Stomach (tissue), 9 donors: ENCODE results near the gene PCDHGC3. TPM values are rescaled to one million over a fixed set of nuclear protein-coding genes. Genes with fewer than 3 reads are reported as not detected.

Experiments
- DNase-seq, 2 donors: peaks; one replicate each; pipeline versions ENCODE4 v3.0.0 to v3.0.0-alpha.2; 2013 to 2019
- H3K27ac ChIP-seq, 5 donors: fragments of 200-600 bp in 4 of 5; sonication (generic) in 4 of 5; one replicate each; pipeline ENCODE4 v1.5.1; 2013 to 2019; ENCODE audit warnings: mild to moderate bottlenecking in 1 of 5, moderate library complexity in 1 of 5
- H3K27me3 ChIP-seq, 3 donors: fragments of 200-600 bp; sonication (generic); one replicate each; pipeline ENCODE4 v1.5.1; 2017 to 2019; ENCODE audit warnings: mixed run types in 1 of 3
- H3K36me3 ChIP-seq, 4 donors: fragments of 200-600 bp; sonication (generic); 1 replicate in 3 of 4; 2 replicates in 1 of 4; pipeline ENCODE4 v1.5.1; 2016 to 2019
- H3K4me1 ChIP-seq, 4 donors: fragments of 200-600 bp; sonication (generic); one replicate each; pipeline ENCODE4 v1.5.1; 2016 to 2019
- H3K4me3 ChIP-seq, 4 donors: fragments of 200-600 bp; sonication (generic) in 3 of 4; one replicate each; pipeline ENCODE4 v1.5.1; 2016 to 2019; ENCODE audit warnings: mild to moderate bottlenecking in 1 of 4
- H3K9me3 ChIP-seq, 4 donors: fragments of 200-600 bp; sonication (generic); one replicate each; pipeline ENCODE4 v1.5.1; 2016 to 2019
- CTCF ChIP-seq, 7 experiments: fragments of 450-650 bp in 4 of 7; fragments of 200-600 bp in 3 of 7; sonication (generic) in 3 of 7; IDR thresholded peaks; one replicate each; pipeline ENCODE4 v1.5.1; 2016 to 2019; ENCODE audit warnings: antibody characterized with exemption in 7 of 7, control low read depth in 2 of 7, mild to moderate bottlenecking in 1 of 7
- EP300 ChIP-seq: sonication (generic); formaldehyde crosslinking; IDR thresholded peaks from one replicate; pipeline ENCODE4 v1.6.1; 2017; ENCODE audit warnings: antibody characterized with exemption
- POLR2A ChIP-seq, 4 donors: fragments of 450-650 bp; IDR thresholded peaks; one replicate each; pipeline ENCODE4 v1.6.1; 2016; ENCODE audit warnings: antibody characterized with exemption in 4 of 4, control low read depth in 2 of 4, mild to moderate bottlenecking in 1 of 4, moderate library complexity in 1 of 4
- POLR2AphosphoS5 ChIP-seq, 3 donors: sonication (generic); formaldehyde crosslinking; IDR thresholded peaks; one replicate each; pipeline ENCODE4 v1.6.1; 2016; ENCODE audit warnings: antibody characterized with exemption in 3 of 3
- WGBS, 5 donors: extraction: QIAGEN DNeasy Blood & Tissue Kit in 3 of 5; methylation state at CpG; one replicate each; pipeline versions ENCODE4 v1.1.5 to v1.1.7; 2013 to 2018; 5-methylcytosine and 5-hydroxymethylcytosine counted together
- intact Hi-C: fragments of 100-400 bp; cut with DNase I; formaldehyde crosslinking; loops from one replicate; pipeline ENCODE4 v1.15.1; 2023; ENCODE audit warnings: low total_unique reads
- polyA plus RNA-seq, 3 donors: library from polyadenylated mRNA; stranded (reverse); fragments of 200-250 nt; gene quantifications; one replicate each; pipeline ENCODE4 v1.2.3, GENCODE V29; 2013
- total RNA-seq, 5 donors: library from RNA; depleted of rRNA; stranded (reverse); fragments of >200 nt; gene quantifications; one replicate each; pipeline versions ENCODE4 v1.1.0 to v1.2.3, GENCODE V29; 2014 to 2016
- donor health status: healthy with polysubstance abuse.
- donor health status: Bipolar disorder and iron deficiency.
- donor health status: healthy.

The PCDHGC3 gene
- total and polyA plus RNA-seq, 8 donors, result 7.6 to 35.8 (median 20.0) TPM

DNA sequence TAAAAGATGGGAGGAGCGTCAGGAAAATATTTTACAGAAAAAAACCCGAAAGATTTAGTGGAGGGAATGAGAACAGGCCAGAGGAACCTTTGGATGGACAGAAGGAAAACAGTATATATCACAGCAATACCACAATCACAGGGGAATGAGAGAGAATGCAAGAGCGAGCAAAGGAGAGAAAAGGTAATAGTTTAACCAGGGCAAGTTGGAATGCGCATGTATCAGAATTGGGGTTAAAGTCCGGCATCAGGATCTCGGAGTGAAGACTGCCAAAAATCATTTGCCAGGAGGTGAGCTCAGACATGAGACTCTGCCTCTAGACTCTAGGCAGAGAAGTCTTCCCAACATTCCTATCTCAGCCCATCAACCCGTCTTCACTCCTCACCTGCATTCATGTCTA is 49.9 kb downstream of the PCDHGC3 start:
- TF ChIP-seq POLR2A (IDR thresholded peaks at IDR 0.05) (no peak), POLR2AphosphoS5 (IDR thresholded peaks at IDR 0.05) (no peak), EP300 (no peak), CTCF (IDR thresholded peaks at IDR 0.05) (no peak)
- Histone ChIP-seq H3K27ac (peak overlapping the region in 4 of 5 donors; percentile 61 to 76 (median 72)), H3K36me3 (peaks cover 22 to 85% (median 79%) of the 10 kb centered on the region in 4 donors), H3K4me1 (peaks cover 14 to 71% (median 39%) of the 10 kb centered on the region in 4 donors), H3K27me3 (no peaks in the 10 kb centered on the region), H3K9me3 (no peaks in the 10 kb centered on the region), H3K4me3 (no peak overlapping the region)
- 56 to 65% (median 62%) methylated on average over 7 of the region's 7 CpGs for WGBS, 5 donors
- no peak for DNase-seq
- intact Hi-C loops, result loop anchor here (10.0 kb wide), 2 partner anchors 51 to 111 kb away; partner anchors contain the start of genes PCDHGA10, PCDHGB7 and PCDHGC3

GRCh38 chr5:141527426-141527825 is 51.7 kb downstream of the PCDHGC3 start:
- intact Hi-C loops, result loop anchor here (10.0 kb wide), 2 partner anchors 53 to 113 kb away; partner anchors contain the start of genes PCDHGA10, PCDHGB7 and PCDHGC3
- Histone ChIP-seq H3K36me3 (peaks cover 22 to 90% (median 82%) of the 10 kb centered on the region in 4 donors), H3K27ac (peak overlapping the region in 4 of 5 donors; percentile 21 to 74 (median 65)), H3K9me3 (no peaks in the 10 kb centered on the region), H3K4me1 (peaks cover 5 to 53% (median 25%) of the 10 kb centered on the region in 4 donors), H3K4me3 (no peak overlapping the region), H3K27me3 (no peaks in the 10 kb centered on the region)
- WGBS, 5 donors, result 58 to 85% (median 65%) methylated on average over 1 of the region's 1 CpG
- DNase-seq, result no peak
- TF ChIP-seq EP300 (no peak), CTCF (IDR thresholded peaks at IDR 0.05) (no peak), POLR2A (IDR thresholded peaks at IDR 0.05) (no peak), POLR2AphosphoS5 (IDR thresholded peaks at IDR 0.05) (no peak)

Other genes starting within 250 kb of the PCDHGC3 start
- 1 to 10 TPM in 2 of 5 donors, under 1 TPM in 1, not detected in 2; 0.58 to 6.6 (median 2.2) TPM for gene PCDHB15, start 230.6 kb upstream of the PCDHGC3 start, total RNA-seq
- gene PCDHB15, start 230.6 kb upstream of the PCDHGC3 start, polyA plus RNA-seq, result 1 to 10 TPM in 1 of 3 donors, under 1 TPM in 2; 0.44 to 1.2 (median 0.73) TPM
- 1 to 10 TPM in 1 of 5 donors, under 1 TPM in 1, not detected in 3; 0.43 to 4.8 TPM for gene SLC25A2, start 171.9 kb upstream of the PCDHGC3 start, total RNA-seq
- gene SLC25A2, start 171.9 kb upstream of the PCDHGC3 start, polyA plus RNA-seq, result not detected
- 10 to 100 TPM; 22.0 to 89.8 (median 36.5) TPM for gene TAF7, start 155.2 kb upstream of the PCDHGC3 start, total RNA-seq
- gene TAF7, start 155.2 kb upstream of the PCDHGC3 start, polyA plus RNA-seq, result 10 to 100 TPM; 32.6 to 46.1 (median 43.5) TPM
- under 1 TPM in 1 of 5 donors, not detected in 4; 0.18 TPM for gene PCDHGA1, start 145.5 kb upstream of the PCDHGC3 start, total RNA-seq
- under 1 TPM in 1 of 3 donors, not detected in 2; 0.13 TPM for gene PCDHGA1, start 145.5 kb upstream of the PCDHGC3 start, polyA plus RNA-seq
- gene PCDHGA2, start 137.2 kb upstream of the PCDHGC3 start, total RNA-seq, result 1 to 10 TPM; 1.2 to 3.5 (median 2.0) TPM
- gene PCDHGA2, start 137.2 kb upstream of the PCDHGC3 start, polyA plus RNA-seq, result under 1 TPM; 0.06 to 0.31 (median 0.18) TPM
- 1 to 10 TPM in 3 of 5 donors, under 1 TPM in 1, not detected in 1; 0.58 to 6.7 (median 1.4) TPM for gene PCDHGA3, start 132.1 kb upstream of the PCDHGC3 start, total RNA-seq
- under 1 TPM in 1 of 3 donors, not detected in 2; 0.08 TPM for gene PCDHGA3, start 132.1 kb upstream of the PCDHGC3 start, polyA plus RNA-seq
- 1 to 10 TPM in 1 of 5 donors, under 1 TPM in 3, not detected in 1; under 0.01 to 1.2 (median 0.68) TPM for gene PCDHGB1, start 125.9 kb upstream of the PCDHGC3 start, total RNA-seq
- under 1 TPM in 1 of 3 donors, not detected in 2; 0.03 TPM for gene PCDHGB1, start 125.9 kb upstream of the PCDHGC3 start, polyA plus RNA-seq
- 1 to 10 TPM in 4 of 5 donors, under 1 TPM in 1; 0.29 to 9.3 (median 2.4) TPM for gene PCDHGA4, start 120.9 kb upstream of the PCDHGC3 start, total RNA-seq
- gene PCDHGA4, start 120.9 kb upstream of the PCDHGC3 start, polyA plus RNA-seq, result under 1 TPM in 1 of 3 donors, not detected in 2; 0.08 TPM
- gene PCDHGB2, start 116.0 kb upstream of the PCDHGC3 start, total RNA-seq, result 10 to 100 TPM in 1 of 5 donors, 1 to 10 TPM in 3, not detected in 1; 2.5 to 10.7 (median 8.1) TPM
- under 1 TPM in 1 of 3 donors, not detected in 2; 0.10 TPM for gene PCDHGB2, start 116.0 kb upstream of the PCDHGC3 start, polyA plus RNA-seq
- 1 to 10 TPM in 4 of 5 donors, not detected in 1; 2.3 to 6.7 (median 3.6) TPM for gene PCDHGA5, start 111.8 kb upstream of the PCDHGC3 start, total RNA-seq
- gene PCDHGA5, start 111.8 kb upstream of the PCDHGC3 start, polyA plus RNA-seq, result under 1 TPM in 1 of 3 donors, not detected in 2; 0.15 TPM
- 1 to 10 TPM in 4 of 5 donors, under 1 TPM in 1; 0.87 to 8.8 (median 3.8) TPM for gene PCDHGB3, start 105.7 kb upstream of the PCDHGC3 start, total RNA-seq
- gene PCDHGB3, start 105.7 kb upstream of the PCDHGC3 start, polyA plus RNA-seq, result under 1 TPM in 2 of 3 donors, not detected in 1; 0.06 to 0.08 TPM
- 1 to 10 TPM in 3 of 5 donors, under 1 TPM in 2; 0.29 to 4.4 (median 1.8) TPM for gene PCDHGA6, start 102.1 kb upstream of the PCDHGC3 start, total RNA-seq
- under 1 TPM in 2 of 3 donors, not detected in 1; 0.06 to 0.38 TPM for gene PCDHGA6, start 102.1 kb upstream of the PCDHGC3 start, polyA plus RNA-seq
- gene PCDHGA7, start 93.2 kb upstream of the PCDHGC3 start, total RNA-seq, result 10 to 100 TPM in 1 of 5 donors, 1 to 10 TPM in 2, under 1 TPM in 1, not detected in 1; 0.87 to 29.0 (median 2.7) TPM
- under 1 TPM in 2 of 3 donors, not detected in 1; 0.06 to 0.30 TPM for gene PCDHGA7, start 93.2 kb upstream of the PCDHGC3 start, polyA plus RNA-seq
- 10 to 100 TPM in 1 of 5 donors, 1 to 10 TPM in 2, under 1 TPM in 2; 0.29 to 12.1 (median 1.2) TPM for gene PCDHGB4, start 88.3 kb upstream of the PCDHGC3 start, total RNA-seq
- gene PCDHGB4, start 88.3 kb upstream of the PCDHGC3 start, polyA plus RNA-seq, result under 1 TPM in 2 of 3 donors, not detected in 1; 0.12 to 0.45 TPM
- 10 to 100 TPM in 1 of 5 donors, 1 to 10 TPM in 2, under 1 TPM in 2; under 0.01 to 12.5 (median 1.2) TPM for gene PCDHGA8, start 83.3 kb upstream of the PCDHGC3 start, total RNA-seq
- under 1 TPM in 2 of 3 donors, not detected in 1; 0.06 to 0.08 TPM for gene PCDHGA8, start 83.3 kb upstream of the PCDHGC3 start, polyA plus RNA-seq
- 10 to 100 TPM in 2 of 5 donors, 1 to 10 TPM in 3; 1.8 to 16.8 (median 4.2) TPM for gene PCDHGB5, start 78.0 kb upstream of the PCDHGC3 start, total RNA-seq
- under 1 TPM in 2 of 3 donors, not detected in 1; 0.35 to 0.75 TPM for gene PCDHGB5, start 78.0 kb upstream of the PCDHGC3 start, polyA plus RNA-seq
- 10 to 100 TPM in 1 of 5 donors, 1 to 10 TPM in 3, not detected in 1; 1.6 to 10.1 (median 3.2) TPM for gene PCDHGA9, start 73.2 kb upstream of the PCDHGC3 start, total RNA-seq
- gene PCDHGA9, start 73.2 kb upstream of the PCDHGC3 start, polyA plus RNA-seq, result under 1 TPM in 2 of 3 donors, not detected in 1; 0.13 to 0.25 TPM
- 1 to 10 TPM in 3 of 5 donors, under 1 TPM in 1, not detected in 1; 0.29 to 6.2 (median 4.9) TPM for gene PCDHGB6, start 67.9 kb upstream of the PCDHGC3 start, total RNA-seq
- gene PCDHGB6, start 67.9 kb upstream of the PCDHGC3 start, polyA plus RNA-seq, result under 1 TPM in 2 of 3 donors, not detected in 1; 0.31 to 0.50 TPM
- 1 to 10 TPM in 3 of 5 donors, under 1 TPM in 1, not detected in 1; 0.89 to 7.0 (median 4.5) TPM for gene PCDHGA10, start 63.0 kb upstream of the PCDHGC3 start, total RNA-seq
- under 1 TPM; 0.15 to 0.65 (median 0.44) TPM for gene PCDHGA10, start 63.0 kb upstream of the PCDHGC3 start, polyA plus RNA-seq
- gene PCDHGB7, start 58.3 kb upstream of the PCDHGC3 start, total RNA-seq, result 10 to 100 TPM in 3 of 5 donors, 1 to 10 TPM in 2; 3.6 to 19.3 (median 16.8) TPM
- gene PCDHGB7, start 58.3 kb upstream of the PCDHGC3 start, polyA plus RNA-seq, result under 1 TPM; 0.56 to 0.61 (median 0.58) TPM
- gene PCDHGA11, start 54.9 kb upstream of the PCDHGC3 start, total RNA-seq, result 10 to 100 TPM in 1 of 5 donors, 1 to 10 TPM in 3, under 1 TPM in 1; 0.45 to 15.2 (median 2.9) TPM
- under 1 TPM; 0.25 to 0.48 (median 0.31) TPM for gene PCDHGA11, start 54.9 kb upstream of the PCDHGC3 start, polyA plus RNA-seq
- gene PCDHGA12, start 45.5 kb upstream of the PCDHGC3 start, total RNA-seq, result 1 to 10 TPM in 4 of 5 donors, under 1 TPM in 1; 0.58 to 7.4 (median 5.4) TPM
- under 1 TPM in 2 of 3 donors, not detected in 1; 0.12 to 0.20 TPM for gene PCDHGA12, start 45.5 kb upstream of the PCDHGC3 start, polyA plus RNA-seq
- 10 to 100 TPM in 1 of 5 donors, 1 to 10 TPM in 2, under 1 TPM in 1, not detected in 1; 0.87 to 15.4 (median 5.0) TPM for gene PCDHGC4, start 9.1 kb downstream of the PCDHGC3 start, total RNA-seq
- gene PCDHGC4, start 9.1 kb downstream of the PCDHGC3 start, polyA plus RNA-seq, result not detected
- gene PCDHGC5, start 13.1 kb downstream of the PCDHGC3 start, total RNA-seq, result 1 to 10 TPM in 3 of 5 donors, not detected in 2; 2.0 to 3.5 (median 2.7) TPM
- under 1 TPM in 2 of 3 donors, not detected in 1; 0.08 to 0.12 TPM for gene PCDHGC5, start 13.1 kb downstream of the PCDHGC3 start, polyA plus RNA-seq
- 100 to 1,000 TPM in 1 of 5 donors, 10 to 100 TPM in 4; 18.0 to 181 (median 77.0) TPM for gene DIAPH1, start 143.0 kb downstream of the PCDHGC3 start, total RNA-seq
- 10 to 100 TPM; 41.4 to 98.1 (median 76.1) TPM for gene DIAPH1, start 143.0 kb downstream of the PCDHGC3 start, polyA plus RNA-seq
- gene HDAC3, start 160.9 kb downstream of the PCDHGC3 start, total RNA-seq, result 10 to 100 TPM; 37.1 to 64.3 (median 48.4) TPM
- 10 to 100 TPM; 34.7 to 51.8 (median 36.2) TPM for gene HDAC3, start 160.9 kb downstream of the PCDHGC3 start, polyA plus RNA-seq
- gene RELL2, start 161.0 kb downstream of the PCDHGC3 start, total RNA-seq, result 1 to 10 TPM in 3 of 5 donors, under 1 TPM in 1, not detected in 1; 0.45 to 2.2 (median 1.1) TPM
- gene RELL2, start 161.0 kb downstream of the PCDHGC3 start, polyA plus RNA-seq, result 1 to 10 TPM in 2 of 3 donors, under 1 TPM in 1; 0.61 to 4.9 (median 1.8) TPM
- gene FCHSD1, start 175.5 kb downstream of the PCDHGC3 start, total RNA-seq, result 10 to 100 TPM; 12.3 to 66.5 (median 28.0) TPM
- 1 to 10 TPM; 5.0 to 9.9 (median 9.0) TPM for gene FCHSD1, start 175.5 kb downstream of the PCDHGC3 start, polyA plus RNA-seq
- gene ARAP3, start 206.3 kb downstream of the PCDHGC3 start, total RNA-seq, result 10 to 100 TPM in 1 of 5 donors, 1 to 10 TPM in 4; 2.3 to 11.9 (median 6.2) TPM
- 1 to 10 TPM; 4.3 to 6.3 (median 5.0) TPM for gene ARAP3, start 206.3 kb downstream of the PCDHGC3 start, polyA plus RNA-seq